SU-DHL-6 (cell line): ENCODE measurements around the gene REELD1.

Experiments used
- H2AFZ ChIP-seq: fragments of 200-600 bp; sonication (generic); 2 replicates; pipeline ENCODE4 v1.6.1; 2014; ENCODE audit warnings: low read depth, mild to moderate bottlenecking, moderate library complexity, mixed read lengths, antibody characterized with exemption, low read length; ENCODE audit not compliant: severe bottlenecking
- H3F3A ChIP-seq: fragments of 200-600 bp; shearing (Covaris generic); 2 replicates; pipeline ENCODE4 v1.6.0; 2016; ENCODE audit warnings: antibody characterized with exemption, mild to moderate bottlenecking; ENCODE audit not compliant: insufficient read depth
- H3K27ac ChIP-seq: fragments of 200-600 bp; sonication (generic); 2 replicates; pipeline ENCODE4 v1.5.1; 2016; ENCODE audit warnings: low read depth, mild to moderate bottlenecking, low read length, moderate library complexity, mixed read lengths
- H3K27me3 ChIP-seq: fragments of 200-600 bp; sonication (generic), shearing (Covaris generic); 2 replicates; pipeline ENCODE4 v1.6.0; 2014; ENCODE audit warnings: mild to moderate bottlenecking, low read length
- H3K36me3 ChIP-seq: fragments of 200-600 bp; sonication (generic); 2 replicates; pipeline ENCODE4 v1.6.1; 2014; ENCODE audit warnings: mild to moderate bottlenecking, low read length, mixed read lengths
- H3K4me2 ChIP-seq: fragments of 300-600, 200-600 bp; shearing (Covaris generic), sonication (generic); 2 replicates; pipeline ENCODE4 v1.6.0; 2014; ENCODE audit warnings: low read length, low read depth, mild to moderate bottlenecking; ENCODE audit not compliant: poor library complexity, severe bottlenecking
- H3K4me3 ChIP-seq: fragments of 200-600 bp; sonication (generic); 2 replicates; pipeline ENCODE4 v1.5.1; 2014; ENCODE audit warnings: antibody characterized with exemption, low read length, mild to moderate bottlenecking, mixed read lengths; ENCODE audit not compliant: insufficient read depth, poor library complexity, severe bottlenecking
- H3K79me2 ChIP-seq: fragments of 200-600 bp; sonication (generic); 2 replicates; pipeline ENCODE4 v1.6.1; 2014; ENCODE audit warnings: mild to moderate bottlenecking, low read length, moderate library complexity; ENCODE audit not compliant: insufficient read depth
- H3K9ac ChIP-seq: fragments of 200-600 bp; sonication (generic); 2 replicates; pipeline ENCODE4 v1.7.0; 2014; ENCODE audit warnings: mild to moderate bottlenecking, low read length
- H3K9me2 ChIP-seq: fragments of 200-600 bp; sonication (generic); replicated peaks from 2 replicates; pipeline ENCODE4 v1.6.1; 2014; ENCODE audit warnings: low read length; ENCODE audit not compliant: insufficient read depth
- H3K9me3 ChIP-seq: fragments of 200-600 bp; sonication (generic); 2 replicates; pipeline ENCODE4 v1.6.1; 2014; ENCODE audit warnings: low read length, mixed read lengths; ENCODE audit not compliant: insufficient read depth
- H4K20me1 ChIP-seq: fragments of 200-600 bp; sonication (generic); 2 replicates; pipeline ENCODE4 v1.6.1; 2014; ENCODE audit warnings: low read depth, mild to moderate bottlenecking, antibody characterized with exemption, low read length, moderate library complexity, mixed read lengths
- CTCF ChIP-seq: fragments of 200-600 bp; sonication (generic); IDR thresholded peaks from one replicate; pipeline ENCODE4 v1.5.1; 2017; ENCODE audit warnings: antibody characterized with exemption, mild to moderate bottlenecking, low read length, moderate library complexity; ENCODE audit not compliant: insufficient read depth, poor library complexity, severe bottlenecking
- EZH2phosphoT487 ChIP-seq: fragments of 200-600 bp; sonication (generic), shearing (Covaris generic); conservative IDR thresholded peaks from 2 replicates; pipeline ENCODE4 v1.6.1; 2018; ENCODE audit warnings: mild to moderate bottlenecking, antibody characterized with exemption, low read length, moderate library complexity, mixed read lengths

The REELD1 gene

GRCh38 chr4:146202665-146203064 is 11.7 kb upstream of the REELD1 start:
- Histone ChIP-seq H3K9me3 (no peaks in the 10 kb centered on the region), H3K9me2 (no peaks in the 10 kb centered on the region), H3K79me2 (no peaks in the 10 kb centered on the region), H3F3A (no peaks in the 10 kb centered on the region), H3K36me3 (no peaks in the 10 kb centered on the region; the same call in 1 of the 2 replicates), H3K27me3 (no peaks in the 10 kb centered on the region), H3K4me2 (no peak overlapping the region), H2AFZ (no peak overlapping the region), H3K27ac (no peak overlapping the region), H3K9ac (no peak overlapping the region), H3K4me3 (no peak overlapping the region), H4K20me1 (no peaks in the 10 kb centered on the region)
- no peak for TF ChIP-seq EZH2phosphoT487
- no peak for TF ChIP-seq CTCF

- no peak overlapping the region for H3K27ac ChIP-seq
- no peaks in the 10 kb centered on the region for H3K79me2 ChIP-seq
- H2AFZ ChIP-seq, result no peak overlapping the region
- no peaks in the 10 kb centered on the region for H3K27me3 ChIP-seq
- no peaks in the 10 kb centered on the region for H3F3A ChIP-seq
- H3K9me2 ChIP-seq, result no peaks in the 10 kb centered on the region
- H3K4me3 ChIP-seq, result no peak overlapping the region
- no peak overlapping the region for H3K4me2 ChIP-seq
- no peaks in the 10 kb centered on the region for H3K9me3 ChIP-seq
- no peaks in the 10 kb centered on the region for H3K36me3 ChIP-seq
- no peak overlapping the region for H3K9ac ChIP-seq
- TF ChIP-seq EZH2phosphoT487 (no peak), CTCF (no peak)
- no peaks in the 10 kb centered on the region for H4K20me1 ChIP-seq
Observed at GRCh38 chr4:146207410-146207809, 6.9 kb upstream of the REELD1 start.

GRCh38 chr4:146210890-146211289 is 3.4 kb upstream of the REELD1 start:
- Histone ChIP-seq H3K9ac (no peak overlapping the region), H3K79me2 (no peaks in the 10 kb centered on the region), H2AFZ (no peak overlapping the region), H3K9me2 (no peaks in the 10 kb centered on the region), H3K9me3 (no peaks in the 10 kb centered on the region), H4K20me1 (no peaks in the 10 kb centered on the region), H3K27me3 (no peaks in the 10 kb centered on the region), H3K36me3 (no peaks in the 10 kb centered on the region), H3F3A (no peaks in the 10 kb centered on the region), H3K27ac (no peak overlapping the region), H3K4me2 (no peak overlapping the region), H3K4me3 (no peak overlapping the region)
- TF ChIP-seq EZH2phosphoT487 (no peak), CTCF (no peak)
